Endothelial cell of umbilical vein (primary cell): ENCODE measurements around the gene KCNQ1OT1. TPM values are rescaled to one million over a fixed set of nuclear protein-coding genes. Genes with fewer than 3 reads are reported as not detected.

Experiments used
- BruUV-seq: library from RNA; stranded (reverse); fragments of 400-500 nt; replicated peaks from 2 replicates; lab custom pipeline; 2021; lab: Mats Ljungman, UMichigan
- CTCF ChIA-PET: fragments of 300-600, 350-600 bp; sonication (Branson Sonifier 250); formaldehyde crosslinking; loops from one replicate; lab custom pipeline; 2021; ENCODE audit warnings: antibody characterized with exemption, inconsistent platforms; lab: Charles Lee
- POLR2A ChIA-PET: fragments of 300-600, 350-600 bp; sonication (Branson Sonifier 250); formaldehyde crosslinking; loops from one replicate; lab custom pipeline; 2021; ENCODE audit warnings: antibody characterized with exemption, inconsistent platforms; lab: Charles Lee
- DNase-seq: peaks from one replicate; pipeline ENCODE4 v3.0.0-alpha.2; 2011; ENCODE audit warnings: low read depth, low spot score
- FAIRE-seq: peaks from 2 replicates; lab custom pipeline; 2011; peaks lifted over from hg19 to GRCh38; lab: Jason Lieb, UNC
- H2AFZ ChIP-seq: 2 replicates; pipeline ENCODE4 v1.6.0; 2012; ENCODE audit warnings: low read depth, low read length, control low read depth, inconsistent platforms
- H3K27ac ChIP-seq: 2 replicates; pipeline ENCODE4 v1.5.1; 2011; ENCODE audit warnings: low read depth, mild to moderate bottlenecking, control low read depth, low read length, moderate library complexity; ENCODE audit not compliant: insufficient read depth
- H3K27me3 ChIP-seq, 2 experiments: 2 replicates each; pipeline versions ENCODE4 v1.6.0 to v1.6.1; 2011; ENCODE audit warnings: low read length in 2 of 2, mixed read lengths in 1 of 2; ENCODE audit not compliant: control insufficient read depth in 2 of 2, insufficient read depth in 2 of 2
- H3K36me3 ChIP-seq, 2 experiments: 2 replicates in 1 of 2; 3 replicates in 1 of 2; pipeline ENCODE4 v1.5.1; 2011; ENCODE audit warnings: low read length in 2 of 2, mild to moderate bottlenecking in 1 of 2, moderate library complexity in 1 of 2; ENCODE audit not compliant: control insufficient read depth in 2 of 2, insufficient read depth in 2 of 2; ENCODE audit errors: extremely low read depth in 1 of 2
- H3K4me1 ChIP-seq: 3 replicates; pipeline ENCODE4 v1.5.1; 2011; ENCODE audit warnings: mild to moderate bottlenecking, low read length; ENCODE audit not compliant: control insufficient read depth, insufficient read depth; ENCODE audit errors: extremely low read depth
- H3K4me2 ChIP-seq: 2 replicates; pipeline ENCODE4 v1.6.1; 2011; ENCODE audit warnings: low read length, control low read depth, mixed read lengths; ENCODE audit not compliant: insufficient read depth
- H3K4me3 ChIP-seq, 3 experiments: fragments of 200-600 bp in 1 of 3; sonication (generic), shearing (Covaris generic) in 1 of 3; replicated peaks in 1 of 3; 2 replicates each; pipeline ENCODE4 v1.5.1; 2011 to 2016; ENCODE audit warnings: control low read depth in 3 of 3, low read length in 3 of 3, mild to moderate bottlenecking in 2 of 3, inconsistent platforms in 1 of 3, low read depth in 1 of 3, moderate library complexity in 1 of 3; ENCODE audit not compliant: insufficient read depth in 1 of 3
- H3K79me2 ChIP-seq: 2 replicates; pipeline ENCODE4 v1.6.0; 2012; ENCODE audit warnings: low read length, inconsistent platforms; ENCODE audit not compliant: control insufficient read depth, insufficient read depth
- H3K9ac ChIP-seq: replicated peaks from 2 replicates; pipeline ENCODE3; 2011; ENCODE audit warnings: low read length, control low read depth; ENCODE audit not compliant: insufficient read depth; ENCODE audit errors: extremely low read depth
- H3K9me1 ChIP-seq: replicated peaks from 3 replicates; pipeline ENCODE4 v1.6.0; 2011; ENCODE audit warnings: mild to moderate bottlenecking, low read length; ENCODE audit not compliant: control insufficient read depth, insufficient read depth; ENCODE audit errors: extremely low read depth
- H3K9me3 ChIP-seq: replicated peaks from 2 replicates; pipeline ENCODE4 v1.5.1; 2012; ENCODE audit warnings: low read length, inconsistent platforms; ENCODE audit not compliant: control insufficient read depth, insufficient read depth
- H4K20me1 ChIP-seq: replicated peaks from 2 replicates; pipeline ENCODE3; 2011; ENCODE audit warnings: mild to moderate bottlenecking, low read length; ENCODE audit not compliant: control insufficient read depth, insufficient read depth; ENCODE audit errors: extremely low read depth
- CTCF ChIP-seq, 2 donors: IDR thresholded peaks; 1 replicate in 1 of 2; 2 replicates in 1 of 2; pipeline ENCODE4 v1.5.1; 2011; ENCODE audit warnings: low read length in 2 of 2, mild to moderate bottlenecking in 2 of 2, moderate library complexity in 2 of 2, control low read depth in 1 of 2, inconsistent platforms in 1 of 2, low read depth in 1 of 2; ENCODE audit not compliant: insufficient read depth in 1 of 2; ENCODE audit errors: extremely low read depth in 1 of 2
- EZH2 ChIP-seq: IDR thresholded peaks from 2 replicates; pipeline ENCODE4 v1.6.1; 2012; ENCODE audit warnings: borderline replicate concordance, low read depth, mild to moderate bottlenecking, moderate library complexity, low read length, inconsistent platforms; ENCODE audit not compliant: severe bottlenecking
- FOS ChIP-seq: IDR thresholded peaks from 2 replicates; pipeline ENCODE4 v1.6.1; 2011; ENCODE audit warnings: mild to moderate bottlenecking, low read length, moderate library complexity, borderline replicate concordance; ENCODE audit not compliant: insufficient read depth
- GATA2 ChIP-seq: IDR thresholded peaks from 2 replicates; pipeline ENCODE4 v1.7.0; 2011; ENCODE audit warnings: low read depth, mild to moderate bottlenecking, moderate library complexity, mixed read lengths, low read length; ENCODE audit not compliant: insufficient read length, insufficient read depth
- JUN ChIP-seq: IDR thresholded peaks from 2 replicates; pipeline ENCODE4 v1.6.1; 2011; ENCODE audit warnings: borderline replicate concordance, low read depth; ENCODE audit not compliant: insufficient read length, insufficient read depth
- MAX ChIP-seq: IDR thresholded peaks from 2 replicates; pipeline ENCODE4 v1.6.1; 2011; ENCODE audit not compliant: insufficient read depth, insufficient read length
- MYC ChIP-seq: IDR thresholded peaks from one replicate; pipeline ENCODE4 v1.6.1; 2011; ENCODE audit warnings: mild to moderate bottlenecking, low read depth, low read length
- POLR2A ChIP-seq: IDR thresholded peaks from 2 replicates; pipeline ENCODE4 v1.6.1; 2012; ENCODE audit warnings: low read depth, mild to moderate bottlenecking, control low read depth, low read length
- POLR2AphosphoS5 ChIP-seq: IDR thresholded peaks from 2 replicates; pipeline ENCODE4 v1.6.1; 2012; ENCODE audit warnings: low read depth, mild to moderate bottlenecking, control low read depth, low read length, moderate library complexity; ENCODE audit not compliant: insufficient read depth
- dilution Hi-C: fragments of 300-500 bp; cut with MboI; formaldehyde crosslinking; loops from one replicate; pipeline ENCODE4 v1.15.0; 2019; ENCODE audit warnings: low sequenced_read_pairs; ENCODE audit not compliant: extremely low pct_ligation_motif_present
- intact Hi-C: fragments of 100-400 bp; cut with micrococcal nuclease; formaldehyde crosslinking; loops from one replicate; pipeline ENCODE4 v1.10.0; 2022
- polyA plus RNA-seq, 4 experiments: library from polyadenylated mRNA; depleted of rRNA in 3 of 4; stranded (reverse) in 3 of 4; unstranded in 1 of 4; fragments of >200 nt; gene quantifications; 2 replicates each; pipeline versions ENCODE4 v1.2.1 to v1.2.3, GENCODE V29; 2011 to 2012; ENCODE audit warnings: missing spikeins in 1 of 4
- total RNA-seq: library from RNA; stranded (reverse); gene quantifications from 2 replicates; pipeline ENCODE4 v1.2.3, GENCODE V29; 2021

The KCNQ1OT1 gene
- total and polyA plus RNA-seq, 2 donors (not counting 3 experiments of a cell fraction or from before 2014, with no cell fraction given), result 0.11 to 1.8 TPM

GRCh38 chr11:2562890-2563212 is 136.9 kb downstream of the KCNQ1OT1 start:
- Histone ChIP-seq H3K9me1 (no peaks in the 10 kb centered on the region), H3K4me3 (no peak overlapping the region), H3K27ac (no peak overlapping the region), H3K9me3 (no peaks in the 10 kb centered on the region), H3K36me3 (no peaks in the 10 kb centered on the region), H4K20me1 (no peaks in the 10 kb centered on the region), H3K27me3 (no peaks in the 10 kb centered on the region), H3K4me1 (no peaks in the 10 kb centered on the region), H3K4me2 (no peak overlapping the region), H2AFZ (no peak overlapping the region), H3K79me2 (no peaks in the 10 kb centered on the region), H3K9ac (no peak overlapping the region)
- ChIA-PET POLR2A (no interaction called here), CTCF (interaction anchor here (1.5 kb wide), 1 partner anchor 16 kb away, joined by 3 read pairs; no protein-coding TSS in a partner anchor)
- DNase-seq, result no peak
- dilution Hi-C loops (no loop called here), intact Hi-C loops (no loop called here)
- FAIRE-seq, result no peak
- no TSS peak for BruUV-seq
- no peak for TF ChIP-seq POLR2AphosphoS5
- no peak for TF ChIP-seq JUN
- TF ChIP-seq MYC, result no peak
- TF ChIP-seq GATA2, result no peak
- TF ChIP-seq FOS, result no peak
- TF ChIP-seq POLR2A, result no peak
- TF ChIP-seq CTCF (IDR thresholded peaks at IDR 0.05; ENCODE audit: extremely low read depth in 1 of 2, insufficient read depth in 1 of 2, low read depth in 1 of 2, low read length in 2 of 2), result no peak
- no peak for TF ChIP-seq EZH2
- TF ChIP-seq MAX, result no peak
